ENCODE measurements around the gene MSI2.

- TF ChIP-seq CTCF (IDR thresholded peaks at IDR 0.05; ENCODE audit: low read length) (no peak), EZH2 (IDR thresholded peaks at IDR 0.05; ENCODE audit: borderline replicate concordance, low read length) (no peak)
Measured at GRCh38 chr17:57384219-57384618, 127.9 kb downstream of the MSI2 start.
